NK-92 (cell line): ENCODE data around the gene ADGRE3.
"Not testable (repeated sequence)": the region's sequence is repeated elsewhere in the genome, so short reads cannot be mapped to it uniquely, and the experiment has no call there.

Experiments used
- DNase-seq: peaks from one replicate; lab custom pipeline; 2025; ENCODE audit not compliant: unreplicated experiment; lab: John Stamatoyannopoulos, UW

The ADGRE3 gene

GRCh38 chr19:14603990-14604387 is 70.7 kb downstream of the ADGRE3 start:
- no peak for DNase-seq

- no peak for DNase-seq
These were observed 75.0 kb downstream of the ADGRE3 start for GRCh38 chr19:14599548-14600147.

- no peak for DNase-seq
These were observed 79.1 kb downstream of the ADGRE3 start for GRCh38 chr19:14595558-14595957.

- DNase-seq: not testable (repeated sequence)
These were observed 85.2 kb downstream of the ADGRE3 start for GRCh38 chr19:14589433-14589832.

- DNase-seq: not testable (repeated sequence)
These were observed 89.5 kb downstream of the ADGRE3 start for GRCh38 chr19:14585187-14585586.

GRCh38 chr19:14584372-14584771 is 90.3 kb downstream of the ADGRE3 start:
- not testable (repeated sequence) for DNase-seq

- DNase-seq: no peak
These were observed 91.7 kb downstream of the ADGRE3 start, which contains the start of gene CLEC17A for GRCh38 chr19:14582894-14583340. CLEC17A (plus strand) TSS chr19:14583084; CDS start chr19:14583161, 77 bp downstream.

GRCh38 chr19:14580623-14581237 is 93.9 kb downstream of the ADGRE3 start:
- no peak for DNase-seq

- DNase-seq: no peak
These were observed 96.7 kb downstream of the ADGRE3 start for GRCh38 chr19:14577885-14578427.

- DNase-seq: no peak
These were observed 97.4 kb downstream of the ADGRE3 start for GRCh38 chr19:14577264-14577663.

GRCh38 chr19:14576363-14576762 is 98.3 kb downstream of the ADGRE3 start:
- DNase-seq: no peak

- no peak for DNase-seq
These were observed 99.1 kb downstream of the ADGRE3 start for GRCh38 chr19:14575428-14575980.

- DNase-seq: peak; percentile 52
These were observed 102.8 kb downstream of the ADGRE3 start, which contains the start of gene NDUFB7 for GRCh38 chr19:14571695-14572490. NDUFB7 (minus strand) TSS chr19:14572066; CDS start chr19:14572000, 66 bp downstream.

- no peak for DNase-seq
These were observed 103.6 kb downstream of the ADGRE3 start for GRCh38 chr19:14570864-14571527.
